HepG2 (cell line): ENCODE data around the gene CDC42BPG. TPM values are rescaled to one million over a fixed set of nuclear protein-coding genes. Genes with fewer than 3 reads are reported as not detected.

Experiments used
- CENPX ChIP-seq: sonication (generic); formaldehyde crosslinking; IDR thresholded peaks from 2 replicates; pipeline ENCODE4 v1.9.0; 2021; ENCODE audit warnings: mild to moderate bottlenecking, missing genetic modification reagents, moderate library complexity
- HDAC2 ChIP-seq: sonication (generic); formaldehyde crosslinking; IDR thresholded peaks from 2 replicates; pipeline ENCODE4 v1.4.0; 2020; ENCODE audit warnings: missing genetic modification reagents
- ISL2 ChIP-seq: sonication (generic); formaldehyde crosslinking; IDR thresholded peaks from 2 replicates; pipeline ENCODE4 v1.5.0; 2020; ENCODE audit warnings: missing genetic modification reagents
- MBNL3 ChIP-seq: fragments of 250-450 bp; sonication (Bioruptor Pico); conservative IDR thresholded peaks from 2 replicates; pipeline ENCODE4 v1.8.0; 2022; ENCODE audit warnings: mild to moderate bottlenecking, inconsistent platforms
- RORA ChIP-seq: sonication (generic); formaldehyde crosslinking; IDR thresholded peaks from 2 replicates; pipeline ENCODE4 v1.5.0; 2020; ENCODE audit warnings: mild to moderate bottlenecking, missing genetic modification reagents, moderate library complexity
- RXRB ChIP-seq: IDR thresholded peaks from 2 replicates; pipeline ENCODE4 v1.6.1; 2016; ENCODE audit warnings: borderline replicate concordance, missing genetic modification reagents, missing compliant biosample characterization
- SMYD3 ChIP-seq: sonication (generic); formaldehyde crosslinking; IDR thresholded peaks from 2 replicates; pipeline ENCODE4 v1.8.1; 2023; ENCODE audit warnings: mild to moderate bottlenecking, missing genetic modification reagents
- ZNF337 ChIP-seq: sonication (generic); formaldehyde crosslinking; IDR thresholded peaks from 2 replicates; pipeline ENCODE4 v1.5.1; 2020; ENCODE audit warnings: missing genetic modification reagents, low read depth, mild to moderate bottlenecking, borderline replicate concordance
- ZNF564 ChIP-seq: sonication (generic); formaldehyde crosslinking; IDR thresholded peaks from 2 replicates; pipeline ENCODE4 v1.8.1; 2023; ENCODE audit warnings: mild to moderate bottlenecking, missing genetic modification reagents
- ZNF746 ChIP-seq: sonication (generic); formaldehyde crosslinking; IDR thresholded peaks from 2 replicates; pipeline ENCODE4 v1.8.0; 2022; ENCODE audit warnings: mild to moderate bottlenecking, missing genetic modification reagents
- polyA plus RNA-seq, 8 experiments: library from polyadenylated mRNA; depleted of rRNA in 3 of 8; stranded (reverse) in 7 of 8; unstranded in 1 of 8; fragments of >200 nt; fragmentation: Illumina TruSeq in 4 of 8; extraction: Trizol in 4 of 8; gene quantifications; 2 replicates each; pipeline versions ENCODE4 v1.2.1 to v1.2.3, GENCODE V29; 2011 to 2016; ENCODE audit warnings: low read depth in 4 of 8, missing spikeins in 1 of 8, mixed read lengths in 1 of 8; ENCODE audit not compliant: insufficient read depth in 1 of 8
- total RNA-seq, 5 experiments: library from RNA; depleted of rRNA; stranded (reverse); fragments of >200 nt; fragmentation: Illumina TruSeq; extraction: Trizol; gene quantifications; 2 replicates each; pipeline ENCODE4 v1.2.3, GENCODE V29; 2016; ENCODE audit warnings: low read depth in 1 of 5
- TF ChIP-seq, protein P1 (sequence below): sonication (generic); formaldehyde crosslinking; IDR thresholded peaks from 2 replicates; pipeline ENCODE4 v1.9.0; 2021; ENCODE audit warnings: missing genetic modification reagents, borderline replicate concordance
- TF ChIP-seq, protein P2 (sequence below): sonication (generic); formaldehyde crosslinking; IDR thresholded peaks from 2 replicates; pipeline ENCODE4 v1.4.0; 2020; ENCODE audit warnings: mild to moderate bottlenecking, low read depth, missing genetic modification reagents
- TF ChIP-seq, protein P3 (sequence below): sonication (generic); formaldehyde crosslinking; IDR thresholded peaks from 2 replicates; pipeline ENCODE4 v1.5.0; 2020; ENCODE audit warnings: mild to moderate bottlenecking, low read depth, missing genetic modification reagents, borderline replicate concordance
- TF ChIP-seq, protein P4 (sequence below): sonication (generic); formaldehyde crosslinking; IDR thresholded peaks from 2 replicates; pipeline ENCODE4 v1.8.1; 2023; ENCODE audit warnings: missing genetic modification reagents, mild to moderate bottlenecking, borderline replicate concordance
- TF ChIP-seq, protein P5 (sequence below): sonication (generic); formaldehyde crosslinking; IDR thresholded peaks from 2 replicates; pipeline ENCODE4 v1.5.0; 2020; ENCODE audit warnings: mild to moderate bottlenecking, missing genetic modification reagents
- TF ChIP-seq, protein P6 (sequence below): sonication (generic); formaldehyde crosslinking; IDR thresholded peaks from 2 replicates; pipeline ENCODE4 v1.8.1; 2023; ENCODE audit warnings: missing genetic modification reagents, inconsistent platforms, borderline replicate concordance
- TF ChIP-seq, protein P7 (sequence below): sonication (generic); formaldehyde crosslinking; IDR thresholded peaks from 2 replicates; pipeline ENCODE4 v1.9.0; 2022; ENCODE audit warnings: low read depth, missing genetic modification reagents

The CDC42BPG gene
- total and polyA plus RNA-seq, 2 of the 13 experiments (the other 11 are each of a cell fraction or from before 2014, with no cell fraction given) = 0.55 to 1.4 TPM

DNA sequence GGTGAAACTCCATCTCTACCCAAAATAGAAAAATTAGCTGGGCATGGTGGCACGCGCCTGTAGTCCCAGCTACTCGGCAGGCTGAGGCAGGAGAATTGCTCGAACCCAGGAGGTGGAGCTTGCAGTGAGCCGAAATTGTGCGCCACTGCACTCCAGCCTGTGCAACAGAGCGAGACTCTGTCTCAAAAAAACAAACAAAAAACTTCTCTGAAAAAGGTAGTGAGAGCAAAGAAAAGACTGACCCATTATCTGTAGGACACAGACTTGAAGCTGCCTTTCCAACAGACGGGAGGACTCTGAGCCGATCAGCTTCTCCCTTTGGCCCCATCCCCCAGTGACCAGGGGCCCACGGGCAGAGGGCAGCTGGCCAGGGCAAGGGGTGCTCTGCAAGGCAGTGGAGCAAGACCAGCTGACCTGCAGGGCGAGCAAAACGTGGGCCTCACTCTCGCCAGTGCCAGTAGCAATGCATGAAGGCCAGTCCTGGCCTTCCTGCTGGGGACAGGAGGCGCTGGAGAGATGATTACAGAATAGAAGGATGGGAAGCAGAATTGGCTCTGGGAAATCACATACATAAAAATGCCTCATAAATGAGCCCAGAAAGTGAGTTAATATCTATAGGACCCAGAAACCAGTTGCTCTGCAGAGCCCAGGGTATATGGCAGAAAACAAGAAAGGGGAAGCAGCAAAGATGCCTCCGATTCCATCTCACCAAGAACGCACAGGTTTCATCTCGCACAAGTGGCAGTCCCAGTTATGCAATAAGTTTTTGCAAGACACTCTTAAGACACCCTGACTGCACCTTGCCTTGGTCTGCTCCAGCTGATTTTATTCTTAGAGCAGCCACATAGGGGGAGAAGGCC, 31.1 kb upstream of the CDC42BPG start (continued):
- TF ChIP-seq ZNF337 (no peak), ISL2 (CRISPR knock-in tag) (no peak), CENPX (no peak), RXRB (CRISPR knock-in tag) (no peak), HDAC2 (no peak), ZNF564 (CRISPR knock-in tag) (no peak), MBNL3 (CRISPR knock-in tag) (no peak), RORA (CRISPR knock-in tag) (no peak), ZNF746 (CRISPR knock-in tag) (no peak), SMYD3 (CRISPR knock-in tag) (no peak)
- TF ChIP-seq, protein P1, sequence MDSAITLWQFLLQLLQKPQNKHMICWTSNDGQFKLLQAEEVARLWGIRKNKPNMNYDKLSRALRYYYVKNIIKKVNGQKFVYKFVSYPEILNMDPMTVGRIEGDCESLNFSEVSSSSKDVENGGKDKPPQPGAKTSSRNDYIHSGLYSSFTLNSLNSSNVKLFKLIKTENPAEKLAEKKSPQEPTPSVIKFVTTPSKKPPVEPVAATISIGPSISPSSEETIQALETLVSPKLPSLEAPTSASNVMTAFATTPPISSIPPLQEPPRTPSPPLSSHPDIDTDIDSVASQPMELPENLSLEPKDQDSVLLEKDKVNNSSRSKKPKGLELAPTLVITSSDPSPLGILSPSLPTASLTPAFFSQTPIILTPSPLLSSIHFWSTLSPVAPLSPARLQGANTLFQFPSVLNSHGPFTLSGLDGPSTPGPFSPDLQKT (CRISPR knock-in tag) = no peak
- TF ChIP-seq, protein P2, sequence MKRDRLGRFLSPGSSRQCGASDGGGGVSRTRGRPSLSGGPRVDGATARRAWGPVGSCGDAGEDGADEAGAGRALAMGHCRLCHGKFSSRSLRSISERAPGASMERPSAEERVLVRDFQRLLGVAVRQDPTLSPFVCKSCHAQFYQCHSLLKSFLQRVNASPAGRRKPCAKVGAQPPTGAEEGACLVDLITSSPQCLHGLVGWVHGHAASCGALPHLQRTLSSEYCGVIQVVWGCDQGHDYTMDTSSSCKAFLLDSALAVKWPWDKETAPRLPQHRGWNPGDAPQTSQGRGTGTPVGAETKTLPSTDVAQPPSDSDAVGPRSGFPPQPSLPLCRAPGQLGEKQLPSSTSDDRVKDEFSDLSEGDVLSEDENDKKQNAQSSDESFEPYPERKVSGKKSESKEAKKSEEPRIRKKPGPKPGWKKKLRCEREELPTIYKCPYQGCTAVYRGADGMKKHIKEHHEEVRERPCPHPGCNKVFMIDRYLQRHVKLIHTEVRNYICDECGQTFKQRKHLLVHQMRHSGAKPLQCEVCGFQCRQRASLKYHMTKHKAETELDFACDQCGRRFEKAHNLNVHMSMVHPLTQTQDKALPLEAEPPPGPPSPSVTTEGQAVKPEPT = no peak
- TF ChIP-seq, protein P3, sequence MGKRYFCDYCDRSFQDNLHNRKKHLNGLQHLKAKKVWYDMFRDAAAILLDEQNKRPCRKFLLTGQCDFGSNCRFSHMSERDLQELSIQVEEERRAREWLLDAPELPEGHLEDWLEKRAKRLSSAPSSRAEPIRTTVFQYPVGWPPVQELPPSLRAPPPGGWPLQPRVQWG (CRISPR knock-in tag) = no peak
- TF ChIP-seq, protein P4, sequence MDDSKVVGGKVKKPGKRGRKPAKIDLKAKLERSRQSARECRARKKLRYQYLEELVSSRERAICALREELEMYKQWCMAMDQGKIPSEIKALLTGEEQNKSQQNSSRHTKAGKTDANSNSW = no peak
- TF ChIP-seq, protein P5, sequence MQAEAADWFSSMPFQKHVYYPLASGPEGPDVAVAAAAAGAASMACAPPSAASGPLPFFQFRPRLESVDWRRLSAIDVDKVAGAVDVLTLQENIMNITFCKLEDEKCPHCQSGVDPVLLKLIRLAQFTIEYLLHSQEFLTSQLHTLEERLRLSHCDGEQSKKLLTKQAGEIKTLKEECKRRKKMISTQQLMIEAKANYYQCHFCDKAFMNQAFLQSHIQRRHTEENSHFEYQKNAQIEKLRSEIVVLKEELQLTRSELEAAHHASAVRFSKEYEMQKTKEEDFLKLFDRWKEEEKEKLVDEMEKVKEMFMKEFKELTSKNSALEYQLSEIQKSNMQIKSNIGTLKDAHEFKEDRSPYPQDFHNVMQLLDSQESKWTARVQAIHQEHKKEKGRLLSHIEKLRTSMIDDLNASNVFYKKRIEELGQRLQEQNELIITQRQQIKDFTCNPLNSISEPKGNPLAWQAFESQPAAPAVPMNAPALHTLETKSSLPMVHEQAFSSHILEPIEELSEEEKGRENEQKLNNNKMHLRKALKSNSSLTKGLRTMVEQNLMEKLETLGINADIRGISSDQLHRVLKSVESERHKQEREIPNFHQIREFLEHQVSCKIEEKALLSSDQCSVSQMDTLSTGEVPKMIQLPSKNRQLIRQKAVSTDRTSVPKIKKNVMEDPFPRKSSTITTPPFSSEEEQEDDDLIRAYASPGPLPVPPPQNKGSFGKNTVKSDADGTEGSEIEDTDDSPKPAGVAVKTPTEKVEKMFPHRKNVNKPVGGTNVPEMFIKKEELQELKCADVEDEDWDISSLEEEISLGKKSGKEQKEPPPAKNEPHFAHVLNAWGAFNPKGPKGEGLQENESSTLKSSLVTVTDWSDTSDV (CRISPR knock-in tag) = no peak
- TF ChIP-seq, protein P6, sequence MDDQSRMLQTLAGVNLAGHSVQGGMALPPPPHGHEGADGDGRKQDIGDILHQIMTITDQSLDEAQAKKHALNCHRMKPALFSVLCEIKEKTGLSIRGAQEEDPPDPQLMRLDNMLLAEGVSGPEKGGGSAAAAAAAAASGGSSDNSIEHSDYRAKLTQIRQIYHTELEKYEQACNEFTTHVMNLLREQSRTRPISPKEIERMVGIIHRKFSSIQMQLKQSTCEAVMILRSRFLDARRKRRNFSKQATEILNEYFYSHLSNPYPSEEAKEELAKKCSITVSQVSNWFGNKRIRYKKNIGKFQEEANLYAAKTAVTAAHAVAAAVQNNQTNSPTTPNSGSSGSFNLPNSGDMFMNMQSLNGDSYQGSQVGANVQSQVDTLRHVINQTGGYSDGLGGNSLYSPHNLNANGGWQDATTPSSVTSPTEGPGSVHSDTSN (CRISPR knock-in tag) = no peak
- TF ChIP-seq, protein P7, sequence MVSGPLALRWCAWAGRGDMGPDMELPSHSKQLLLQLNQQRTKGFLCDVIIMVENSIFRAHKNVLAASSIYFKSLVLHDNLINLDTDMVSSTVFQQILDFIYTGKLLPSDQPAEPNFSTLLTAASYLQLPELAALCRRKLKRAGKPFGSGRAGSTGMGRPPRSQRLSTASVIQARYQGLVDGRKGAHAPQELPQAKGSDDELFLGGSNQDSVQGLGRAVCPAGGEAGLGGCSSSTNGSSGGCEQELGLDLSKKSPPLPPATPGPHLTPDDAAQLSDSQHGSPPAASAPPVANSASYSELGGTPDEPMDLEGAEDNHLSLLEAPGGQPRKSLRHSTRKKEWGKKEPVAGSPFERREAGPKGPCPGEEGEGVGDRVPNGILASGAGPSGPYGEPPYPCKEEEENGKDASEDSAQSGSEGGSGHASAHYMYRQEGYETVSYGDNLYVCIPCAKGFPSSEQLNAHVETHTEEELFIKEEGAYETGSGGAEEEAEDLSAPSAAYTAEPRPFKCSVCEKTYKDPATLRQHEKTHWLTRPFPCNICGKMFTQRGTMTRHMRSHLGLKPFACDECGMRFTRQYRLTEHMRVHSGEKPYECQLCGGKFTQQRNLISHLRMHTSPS (CRISPR knock-in tag) = peak; percentile 59; the same call in 1 of the 2 replicates
